ENCODE results near the gene CFH.

CFH gene

GRCh38 chr1:196733091-196733970 lies 81.5 kb downstream of the CFH start:
- WGBS (ENCODE audit: extremely low coverage, insufficient coverage, insufficient read length), result no CpG with 5 or more reads among the region's 11 CpGs

DNA sequence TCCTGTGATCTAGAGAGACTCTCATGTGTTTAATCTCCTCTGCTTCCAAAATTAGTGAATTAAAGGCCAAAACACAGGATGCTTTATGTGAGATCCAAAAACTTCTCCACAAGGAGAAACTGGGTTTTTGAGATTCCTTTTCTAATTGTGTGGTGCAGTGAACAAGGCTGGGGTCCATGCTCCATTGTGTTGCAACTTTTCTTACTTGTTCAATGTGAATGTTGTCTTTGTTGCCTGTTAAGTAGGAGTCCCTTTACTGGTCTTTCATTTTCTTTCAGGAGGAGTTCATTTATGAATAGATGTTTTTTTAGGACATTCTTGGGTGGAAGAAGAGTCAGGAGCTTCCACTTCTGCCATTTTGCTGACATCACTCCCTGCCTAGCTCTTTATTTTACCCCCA lies 82.2 kb downstream of the CFH start:
- H3K27me3 ChIP-seq (ENCODE audit: insufficient read depth, low read length), result no peaks in the 10 kb centered on the region
- H4K8ac ChIP-seq (ENCODE audit: low read depth, low read length), result no peak overlapping the region
- no peaks in the 10 kb centered on the region for H3K79me1 ChIP-seq (ENCODE audit: low read length)
- peaks cover 0 to 3% of the 10 kb centered on the region in 2 experiments for H3K36me3 ChIP-seq (ENCODE audit: control insufficient read depth in 1 of 2, insufficient read depth in 2 of 2, low read length in 2 of 2)
- H3K4ac ChIP-seq (ENCODE audit: low read depth, low read length), result no peak overlapping the region
- no peak overlapping the region for H3K4me2 ChIP-seq (ENCODE audit: low read length)
- H2BK5ac ChIP-seq (ENCODE audit: low read depth, low read length, poor library complexity), result no peak overlapping the region
- H3K18ac ChIP-seq (ENCODE audit: low read length), result no peak overlapping the region
- H4K12ac ChIP-seq (ENCODE audit: low read depth, low read length), result no peak overlapping the region
- no peak overlapping the region for H4K91ac ChIP-seq (ENCODE audit: low read depth, low read length)
- no peaks in the 10 kb centered on the region for H3K4me1 ChIP-seq (ENCODE audit: control insufficient read depth in 1 of 2, insufficient read depth in 2 of 2, low read length in 2 of 2)
- no peak overlapping the region for H2AFZ ChIP-seq (ENCODE audit: insufficient read depth, low read length, poor library complexity)
- no peak overlapping the region for H2BK12ac ChIP-seq (ENCODE audit: low read length)
- H3K23ac ChIP-seq (ENCODE audit: low read length), result no peak overlapping the region
- H3K79me2 ChIP-seq (ENCODE audit: control insufficient read depth, insufficient read depth, low read length, poor library complexity), result no peaks in the 10 kb centered on the region
- no peak overlapping the region for H3K27ac ChIP-seq (ENCODE audit: low read depth, low read length)
- H3K4me3 ChIP-seq (ENCODE audit: low read depth, low read length), result no peak overlapping the region
- no peak overlapping the region for H2AK5ac ChIP-seq (ENCODE audit: low read length)
- no peak overlapping the region for H3K9ac ChIP-seq (ENCODE audit: low read length)
- no peak overlapping the region for H3K14ac ChIP-seq (ENCODE audit: low read length)
- no peak overlapping the region for H2BK120ac ChIP-seq (ENCODE audit: insufficient read depth, low read length, poor library complexity)
- peaks cover 5% of the 10 kb centered on the region for H3K9me3 ChIP-seq (ENCODE audit: insufficient read depth, low read depth, low read length)
- no peak for DNase-seq

More at GRCh38 chr1:196733091-196733970, 81.5 kb downstream of the CFH start:
- H3K4me2 ChIP-seq (ENCODE audit: low read length), result no peak overlapping the region
- no peak for DNase-seq
- no peak overlapping the region for H3K4me3 ChIP-seq (ENCODE audit: low read depth, low read length)
- no peak overlapping the region for H3K27ac ChIP-seq (ENCODE audit: low read depth, low read length)
- no peaks in the 10 kb centered on the region for H3K4me1 ChIP-seq (ENCODE audit: control insufficient read depth in 1 of 2, insufficient read depth in 2 of 2, low read length in 2 of 2)
- H4K91ac ChIP-seq (ENCODE audit: low read depth, low read length), result no peak overlapping the region
- H3K79me1 ChIP-seq (ENCODE audit: low read length), result no peaks in the 10 kb centered on the region
- no peak overlapping the region for H2BK12ac ChIP-seq (ENCODE audit: low read length)
- no peaks in the 10 kb centered on the region for H3K27me3 ChIP-seq (ENCODE audit: insufficient read depth, low read length)
- H2BK5ac ChIP-seq (ENCODE audit: low read depth, low read length, poor library complexity), result no peak overlapping the region
- H2BK120ac ChIP-seq (ENCODE audit: insufficient read depth, low read length, poor library complexity), result no peak overlapping the region
- H3K4ac ChIP-seq (ENCODE audit: low read depth, low read length), result no peak overlapping the region
- no peak overlapping the region for H3K23ac ChIP-seq (ENCODE audit: low read length)
- no peak overlapping the region for H2AK5ac ChIP-seq (ENCODE audit: low read length)
- no peak overlapping the region for H4K8ac ChIP-seq (ENCODE audit: low read depth, low read length)
- no peak overlapping the region for H3K9ac ChIP-seq (ENCODE audit: low read length)
- no peak overlapping the region for H2AFZ ChIP-seq (ENCODE audit: insufficient read depth, low read length, poor library complexity)
- H4K12ac ChIP-seq (ENCODE audit: low read depth, low read length), result no peak overlapping the region
- no peaks in the 10 kb centered on the region for H3K9me3 ChIP-seq (ENCODE audit: insufficient read depth, low read depth, low read length)
- H3K14ac ChIP-seq (ENCODE audit: low read length), result no peak overlapping the region
- no peak overlapping the region for H3K18ac ChIP-seq (ENCODE audit: low read length)
- H3K36me3 ChIP-seq (ENCODE audit: control insufficient read depth in 1 of 2, insufficient read depth in 2 of 2, low read length in 2 of 2), result no peaks in the 10 kb centered on the region
- H3K79me2 ChIP-seq (ENCODE audit: control insufficient read depth, insufficient read depth, low read length, poor library complexity), result no peaks in the 10 kb centered on the region

- no peak for DNase-seq
- Histone ChIP-seq H2BK120ac (ENCODE audit: insufficient read depth, low read length, poor library complexity) (no peak overlapping the region), H2AK5ac (ENCODE audit: low read length) (no peak overlapping the region)
Measured at GRCh38 chr1:196734460-196734859, 82.6 kb downstream of the CFH start.

GRCh38 chr1:196738730-196739129 lies 86.9 kb downstream of the CFH start:
- no peaks in the 10 kb centered on the region for H3K4me1 ChIP-seq (ENCODE audit: control insufficient read depth in 1 of 2, insufficient read depth in 2 of 2, low read length in 2 of 2)

More at GRCh38 chr1:196734460-196734859, 82.6 kb downstream of the CFH start:
- Histone ChIP-seq H2AFZ (ENCODE audit: insufficient read depth, low read length, poor library complexity) (no peak overlapping the region), H3K4me1 (ENCODE audit: control insufficient read depth in 1 of 2, insufficient read depth in 2 of 2, low read length in 2 of 2) (no peaks in the 10 kb centered on the region), H3K27me3 (ENCODE audit: insufficient read depth, low read length) (no peaks in the 10 kb centered on the region), H3K9me3 (ENCODE audit: insufficient read depth, low read depth, low read length) (peaks cover 5% of the 10 kb centered on the region), H3K23ac (ENCODE audit: low read length) (no peak overlapping the region), H3K9ac (ENCODE audit: low read length) (no peak overlapping the region), H4K8ac (ENCODE audit: low read depth, low read length) (no peak overlapping the region), H3K27ac (ENCODE audit: low read depth, low read length) (no peak overlapping the region), H2BK12ac (ENCODE audit: low read length) (no peak overlapping the region), H4K91ac (ENCODE audit: low read depth, low read length) (no peak overlapping the region), H3K18ac (ENCODE audit: low read length) (no peak overlapping the region), H4K12ac (ENCODE audit: low read depth, low read length) (no peak overlapping the region), H3K14ac (ENCODE audit: low read length) (no peak overlapping the region), H3K4me2 (ENCODE audit: low read length) (no peak overlapping the region), H3K4ac (ENCODE audit: low read depth, low read length) (no peak overlapping the region), H2BK5ac (ENCODE audit: low read depth, low read length, poor library complexity) (no peak overlapping the region), H3K36me3 (ENCODE audit: control insufficient read depth in 1 of 2, insufficient read depth in 2 of 2, low read length in 2 of 2) (peaks cover 0 to 3% of the 10 kb centered on the region in 2 experiments), H3K4me3 (ENCODE audit: low read depth, low read length) (no peak overlapping the region), H3K79me2 (ENCODE audit: control insufficient read depth, insufficient read depth, low read length, poor library complexity) (no peaks in the 10 kb centered on the region), H3K79me1 (ENCODE audit: low read length) (no peaks in the 10 kb centered on the region)
- no CpG with 5 or more reads among the region's 2 CpGs for WGBS (ENCODE audit: extremely low coverage, insufficient coverage, insufficient read length)

More at GRCh38 chr1:196738730-196739129, 86.9 kb downstream of the CFH start:
- H3K4me3 ChIP-seq (ENCODE audit: low read depth, low read length), result no peak overlapping the region
- no peak overlapping the region for H3K14ac ChIP-seq (ENCODE audit: low read length)
- no peak overlapping the region for H4K12ac ChIP-seq (ENCODE audit: low read depth, low read length)
- no peaks in the 10 kb centered on the region for H3K79me2 ChIP-seq (ENCODE audit: control insufficient read depth, insufficient read depth, low read length, poor library complexity)
- H3K36me3 ChIP-seq (ENCODE audit: control insufficient read depth in 1 of 2, insufficient read depth in 2 of 2, low read length in 2 of 2), result peaks cover 0 to 3% of the 10 kb centered on the region in 2 experiments
- no peak overlapping the region for H2BK5ac ChIP-seq (ENCODE audit: low read depth, low read length, poor library complexity)
- peaks cover 5% of the 10 kb centered on the region for H3K9me3 ChIP-seq (ENCODE audit: insufficient read depth, low read depth, low read length)
- H3K18ac ChIP-seq (ENCODE audit: low read length), result no peak overlapping the region
- H3K4me2 ChIP-seq (ENCODE audit: low read length), result no peak overlapping the region
- H4K8ac ChIP-seq (ENCODE audit: low read depth, low read length), result no peak overlapping the region
- H3K4ac ChIP-seq (ENCODE audit: low read depth, low read length), result no peak overlapping the region
- no peak overlapping the region for H3K23ac ChIP-seq (ENCODE audit: low read length)
- H3K9ac ChIP-seq (ENCODE audit: low read length), result no peak overlapping the region
- H2AK5ac ChIP-seq (ENCODE audit: low read length), result no peak overlapping the region
- H3K27ac ChIP-seq (ENCODE audit: low read depth, low read length), result no peak overlapping the region
- H2BK12ac ChIP-seq (ENCODE audit: low read length), result no peak overlapping the region
- no peaks in the 10 kb centered on the region for H3K79me1 ChIP-seq (ENCODE audit: low read length)
- no peak for DNase-seq
- H3K27me3 ChIP-seq (ENCODE audit: insufficient read depth, low read length), result no peaks in the 10 kb centered on the region
- no peak overlapping the region for H2BK120ac ChIP-seq (ENCODE audit: insufficient read depth, low read length, poor library complexity)
- no peak overlapping the region for H4K91ac ChIP-seq (ENCODE audit: low read depth, low read length)
- no peak overlapping the region for H2AFZ ChIP-seq (ENCODE audit: insufficient read depth, low read length, poor library complexity)
